OCI-LY7 (cell line): ENCODE results near the gene ENTPD1. TPM values are rescaled to one million over a fixed set of nuclear protein-coding genes. Genes with fewer than 3 reads are reported as not detected.

Source experiments
- BruUV-seq: library from RNA; stranded (reverse); fragments of 400-500 nt; replicated peaks from 2 replicates; lab custom pipeline; 2021; lab: Mats Ljungman, UMichigan
- CTCF ChIA-PET: fragments of 300-600 bp; sonication (Branson Sonifier 250); formaldehyde crosslinking; loops from one replicate; lab custom pipeline; 2022; ENCODE audit warnings: antibody characterized with exemption; ENCODE audit not compliant: unreplicated experiment; lab: Charles Lee
- POLR2A ChIA-PET: fragments of 300-600 bp; sonication (Branson Sonifier 250); formaldehyde crosslinking; loops from one replicate; lab custom pipeline; 2022; ENCODE audit warnings: antibody characterized with exemption; lab: Charles Lee
- DNase-seq: peaks from one replicate; pipeline ENCODE4 v3.0.0-alpha.2; 2015; ENCODE audit warnings: low spot score
- H2AFZ ChIP-seq: fragments of 200-600 bp; sonication (generic), shearing (Covaris generic); 2 replicates; pipeline ENCODE4 v1.6.1; 2014; ENCODE audit warnings: mild to moderate bottlenecking, antibody characterized with exemption, low read length, moderate library complexity
- H3K27ac ChIP-seq: fragments of 200-600 bp; sonication (generic); 2 replicates; pipeline ENCODE4 v1.5.1; 2014; ENCODE audit warnings: mixed run types, low read depth, mild to moderate bottlenecking, moderate library complexity, low read length, inconsistent platforms; ENCODE audit not compliant: poor library complexity, severe bottlenecking
- H3K36me3 ChIP-seq: fragments of 200-600 bp; sonication (generic); 2 replicates; pipeline ENCODE4 v1.6.1; 2014; ENCODE audit warnings: mild to moderate bottlenecking, antibody characterized with exemption, low read length, moderate library complexity, mixed read lengths; ENCODE audit not compliant: insufficient read depth
- H3K4me1 ChIP-seq: fragments of 200-600 bp; sonication (generic); 2 replicates; pipeline ENCODE4 v1.5.1; 2014; ENCODE audit warnings: mild to moderate bottlenecking, low read length; ENCODE audit not compliant: insufficient read depth, poor library complexity, severe bottlenecking
- H3K4me2 ChIP-seq: fragments of 200-600 bp; sonication (generic); 2 replicates; pipeline ENCODE4 v1.6.1; 2014; ENCODE audit warnings: mild to moderate bottlenecking, low read length
- H3K4me3 ChIP-seq: fragments of 200-600 bp; sonication (generic); 2 replicates; pipeline ENCODE4 v1.5.1; 2014; ENCODE audit warnings: mild to moderate bottlenecking, low read depth, low read length; ENCODE audit not compliant: poor library complexity, severe bottlenecking
- H3K79me2 ChIP-seq: fragments of 200-600 bp; sonication (generic); 2 replicates; pipeline ENCODE4 v1.6.1; 2016; ENCODE audit warnings: low read depth, mild to moderate bottlenecking, low read length, moderate library complexity, mixed read lengths; ENCODE audit not compliant: insufficient read depth
- H3K9me2 ChIP-seq: fragments of 200-600 bp; sonication (generic); 2 replicates; pipeline ENCODE4 v1.6.1; 2016; ENCODE audit warnings: mild to moderate bottlenecking, low read length, mixed read lengths; ENCODE audit not compliant: insufficient read depth
- H3K9me3 ChIP-seq: fragments of 200-600 bp; sonication (generic); 2 replicates; pipeline ENCODE4 v1.6.1; 2014; ENCODE audit warnings: mild to moderate bottlenecking, mixed run types, low read length, mixed read lengths
- H4K20me1 ChIP-seq: fragments of 200-600 bp; sonication (generic); 2 replicates; pipeline ENCODE4 v1.6.1; 2014; ENCODE audit warnings: mild to moderate bottlenecking, antibody characterized with exemption, low read length, moderate library complexity, mixed read lengths; ENCODE audit not compliant: insufficient read depth
- CTCF ChIP-seq: fragments of 200-600 bp; sonication (generic); conservative IDR thresholded peaks from 2 replicates; pipeline ENCODE4 v1.5.1; 2014; ENCODE audit warnings: mild to moderate bottlenecking, antibody characterized with exemption, low read length, moderate library complexity, mixed read lengths
- EZH2phosphoT487 ChIP-seq: fragments of 200-600 bp; sonication (generic); IDR thresholded peaks from 2 replicates; pipeline ENCODE4 v1.6.1; 2018; ENCODE audit warnings: low read depth, borderline replicate concordance, mild to moderate bottlenecking, mixed run types, antibody characterized with exemption, low read length, moderate library complexity, mixed read lengths
- intact Hi-C: fragments of 100-400 bp; cut with micrococcal nuclease; formaldehyde crosslinking; loops from one replicate; pipeline ENCODE4 v1.10.0; 2022; ENCODE audit not compliant: unreplicated experiment
- total RNA-seq, 2 experiments: library from RNA; depleted of rRNA in 1 of 2; stranded (reverse); fragments of >200 nt in 1 of 2; shearing (Covaris generic) in 1 of 2; gene quantifications; 2 replicates each; pipeline ENCODE4 v1.2.3, GENCODE V29; 2014 to 2022

ENTPD1 gene
- total RNA-seq, 2 experiments from 2014 or later, result 5.1 to 6.7 TPM

GRCh38 chr10:95756809-95757684 is 1.1 kb downstream of the ENTPD1 start:
- peak overlapping the region; percentile 62 for H3K4me3 ChIP-seq
- no peaks in the 10 kb centered on the region for H3K36me3 ChIP-seq
- CTCF ChIA-PET, result interaction anchor here (0.9 to 2.8 kb wide), 3 partner anchors 64 to 85 kb away, joined by 3 to 15 read pairs (median 4); partner anchors contain the start of gene TCTN3
- peak overlapping the region; percentile 83 for H2AFZ ChIP-seq
- DNase-seq, result peak; percentile 41
- POLR2A ChIA-PET, result interaction anchor here (0.6 to 4.4 kb wide), 15 partner anchors 10 to 462 kb away, joined by 3 to 26 read pairs (median 5); partner anchors contain the start of gene TCTN3
- H3K79me2 ChIP-seq, result no peaks in the 10 kb centered on the region
- peaks cover 53% of the 10 kb centered on the region for H3K4me1 ChIP-seq
- TF ChIP-seq EZH2phosphoT487 (no peak), CTCF (no peak)
- peak overlapping the region; percentile 94 for H3K27ac ChIP-seq
- peak overlapping the region; percentile 75 for H3K4me2 ChIP-seq
- no peaks in the 10 kb centered on the region for H4K20me1 ChIP-seq
- intact Hi-C loops, result loop anchor here (1.0 to 5.0 kb wide), 4 partner anchors 14 to 530 kb away; partner anchors contain the start of gene BLNK
- H3K9me3 ChIP-seq, result no peaks in the 10 kb centered on the region
- TSS peak; percentile 55 for BruUV-seq
- H3K9me2 ChIP-seq, result no peaks in the 10 kb centered on the region

- Histone ChIP-seq H2AFZ (peak overlapping the region; percentile 81), H4K20me1 (no peaks in the 10 kb centered on the region), H3K9me2 (no peaks in the 10 kb centered on the region), H3K9me3 (0 out of 2 replicates have a peak, but pooled peaks cover 3% of the 10 kb centered on the region), H3K4me1 (peaks cover 60% of the 10 kb centered on the region), H3K36me3 (no peaks in the 10 kb centered on the region), H3K27ac (peak overlapping the region; percentile 94), H3K79me2 (no peaks in the 10 kb centered on the region), H3K4me2 (peak overlapping the region; percentile 65), H3K4me3 (peak overlapping the region; percentile 31)
- ChIA-PET CTCF (interaction anchor here (1.0 to 2.8 kb wide), 3 partner anchors 65 to 512 kb away, joined by 3 to 15 read pairs (median 3); partner anchors contain the start of gene TCTN3), POLR2A (interaction anchor here (0.6 to 4.4 kb wide), 16 partner anchors 8 to 205 kb away, joined by 3 to 26 read pairs (median 4); partner anchors contain the start of gene TCTN3)
- BruUV-seq, result TSS peak; percentile 85
- DNase-seq, result peak; percentile 49
- no peak for TF ChIP-seq EZH2phosphoT487
- no peak for TF ChIP-seq CTCF
- intact Hi-C loops, result loop anchor here (1.0 to 5.0 kb wide), 3 partner anchors 80 to 529 kb away; partner anchors contain the start of gene BLNK
Measured at GRCh38 chr10:95758351-95759025, 2.5 kb downstream of the ENTPD1 start.
